Measurements from ENCODE around the gene OGDH.

The OGDH gene

GRCh38 chr7:44667190-44667589, 60.8 kb downstream of the OGDH start:
- Mint-ChIP-seq H3K27ac (peak overlapping the region; percentile 58), H3K36me3 (peaks cover 46% of the 10 kb centered on the region), H3K4me3 (no peak overlapping the region), H3K27me3 (no peaks in the 10 kb centered on the region), H3K4me1 (peaks cover 3% of the 10 kb centered on the region), H3K9me3 (peaks cover under 1% of the 10 kb centered on the region)
- CTCF ChIA-PET, result no interaction called here
- no peak for DNase-seq

GRCh38 chr7:44671069-44671468, 64.6 kb downstream of the OGDH start:
- Mint-ChIP-seq H3K4me1 (peaks cover 3% of the 10 kb centered on the region), H3K4me3 (no peak overlapping the region), H3K27ac (peak overlapping the region; percentile 50), H3K36me3 (peaks cover 51% of the 10 kb centered on the region), H3K9me3 (no peaks in the 10 kb centered on the region), H3K27me3 (no peaks in the 10 kb centered on the region)
- CTCF ChIA-PET, result no interaction called here
- no peak for DNase-seq

GRCh38 chr7:44673324-44673723, 66.9 kb downstream of the OGDH start:
- no peaks in the 10 kb centered on the region for H3K9me3 Mint-ChIP-seq
- H3K27me3 Mint-ChIP-seq, result no peaks in the 10 kb centered on the region
- peaks cover 56% of the 10 kb centered on the region for H3K36me3 Mint-ChIP-seq
- CTCF ChIA-PET, result no interaction called here
- H3K4me1 Mint-ChIP-seq, result no peaks in the 10 kb centered on the region
- no peak for DNase-seq
- H3K4me3 Mint-ChIP-seq, result no peak overlapping the region
- H3K27ac Mint-ChIP-seq, result no peak overlapping the region

GRCh38 chr7:44673771-44674170, 67.3 kb downstream of the OGDH start:
- Mint-ChIP-seq H3K27me3 (no peaks in the 10 kb centered on the region), H3K4me3 (no peak overlapping the region), H3K27ac (no peak overlapping the region), H3K4me1 (no peaks in the 10 kb centered on the region), H3K9me3 (no peaks in the 10 kb centered on the region), H3K36me3 (peaks cover 58% of the 10 kb centered on the region)
- DNase-seq, result no peak
- CTCF ChIA-PET, result no interaction called here

- Mint-ChIP-seq H3K27me3 (no peaks in the 10 kb centered on the region), H3K9me3 (no peaks in the 10 kb centered on the region), H3K36me3 (peaks cover 57% of the 10 kb centered on the region), H3K4me1 (no peaks in the 10 kb centered on the region), H3K4me3 (no peak overlapping the region), H3K27ac (no peak overlapping the region)
- no peak for DNase-seq
- CTCF ChIA-PET, result no interaction called here
Measured at GRCh38 chr7:44674381-44674780, 68.0 kb downstream of the OGDH start.

GRCh38 chr7:44676776-44677175, 70.3 kb downstream of the OGDH start:
- H3K4me1 Mint-ChIP-seq, result no peaks in the 10 kb centered on the region
- no peak for DNase-seq
- H3K27me3 Mint-ChIP-seq, result no peaks in the 10 kb centered on the region
- peak overlapping the region; percentile 35 for H3K27ac Mint-ChIP-seq
- CTCF ChIA-PET, result no interaction called here
- peaks cover 59% of the 10 kb centered on the region for H3K36me3 Mint-ChIP-seq
- no peaks in the 10 kb centered on the region for H3K9me3 Mint-ChIP-seq
- no peak overlapping the region for H3K4me3 Mint-ChIP-seq

GRCh38 chr7:44678101-44678470, 71.7 kb downstream of the OGDH start:
- CTCF ChIA-PET, result no interaction called here
- Mint-ChIP-seq H3K4me1 (no peaks in the 10 kb centered on the region), H3K27ac (no peak overlapping the region), H3K4me3 (no peak overlapping the region), H3K9me3 (no peaks in the 10 kb centered on the region), H3K27me3 (no peaks in the 10 kb centered on the region), H3K36me3 (peaks cover 60% of the 10 kb centered on the region)
- DNase-seq, result no peak

- no peak overlapping the region for H3K27ac Mint-ChIP-seq
- CTCF ChIA-PET, result no interaction called here
- peaks cover 60% of the 10 kb centered on the region for H3K36me3 Mint-ChIP-seq
- H3K9me3 Mint-ChIP-seq, result no peaks in the 10 kb centered on the region
- H3K4me1 Mint-ChIP-seq, result no peaks in the 10 kb centered on the region
- H3K27me3 Mint-ChIP-seq, result no peaks in the 10 kb centered on the region
- no peak for DNase-seq
- H3K4me3 Mint-ChIP-seq, result no peak overlapping the region
Measured at GRCh38 chr7:44678471-44679179, 72.2 kb downstream of the OGDH start.

- Mint-ChIP-seq H3K36me3 (peaks cover 52% of the 10 kb centered on the region), H3K27me3 (no peaks in the 10 kb centered on the region), H3K4me3 (no peak overlapping the region), H3K27ac (no peak overlapping the region), H3K4me1 (no peaks in the 10 kb centered on the region), H3K9me3 (no peaks in the 10 kb centered on the region)
- DNase-seq, result no peak
- CTCF ChIA-PET, result no interaction called here
Measured at GRCh38 chr7:44681645-44682044, 75.2 kb downstream of the OGDH start.

- CTCF ChIA-PET, result no interaction called here
- no peak overlapping the region for H3K27ac Mint-ChIP-seq
- no peaks in the 10 kb centered on the region for H3K9me3 Mint-ChIP-seq
- peaks cover 48% of the 10 kb centered on the region for H3K36me3 Mint-ChIP-seq
- H3K4me1 Mint-ChIP-seq, result no peaks in the 10 kb centered on the region
- H3K4me3 Mint-ChIP-seq, result no peak overlapping the region
- H3K27me3 Mint-ChIP-seq, result no peaks in the 10 kb centered on the region
- DNase-seq, result no peak
Measured at GRCh38 chr7:44685723-44686122, 79.3 kb downstream of the OGDH start.

- Mint-ChIP-seq H3K27ac (no peak overlapping the region), H3K36me3 (peaks cover 42% of the 10 kb centered on the region), H3K4me1 (peaks cover 2% of the 10 kb centered on the region), H3K27me3 (no peaks in the 10 kb centered on the region), H3K4me3 (no peak overlapping the region), H3K9me3 (no peaks in the 10 kb centered on the region)
- CTCF ChIA-PET, result interaction anchor here (0.9 kb wide), 1 partner anchor 124 kb away, joined by 3 read pairs; no protein-coding TSS in a partner anchor
- no peak for DNase-seq
Measured at GRCh38 chr7:44689427-44689826, 83.0 kb downstream of the OGDH start.

- CTCF ChIA-PET, result no interaction called here
- H3K27me3 Mint-ChIP-seq, result no peaks in the 10 kb centered on the region
Measured at GRCh38 chr7:44693641-44694313, 87.3 kb downstream of the OGDH start.

GRCh38 chr7:44694326-44694725, 87.9 kb downstream of the OGDH start:
- no peak for DNase-seq
- H3K4me1 Mint-ChIP-seq, result peaks cover 2% of the 10 kb centered on the region
- no peaks in the 10 kb centered on the region for H3K27me3 Mint-ChIP-seq
- peaks cover 2% of the 10 kb centered on the region for H3K9me3 Mint-ChIP-seq
- CTCF ChIA-PET, result no interaction called here
- H3K4me3 Mint-ChIP-seq, result no peak overlapping the region
- H3K36me3 Mint-ChIP-seq, result peaks cover 70% of the 10 kb centered on the region
- no peak overlapping the region for H3K27ac Mint-ChIP-seq

More at GRCh38 chr7:44693641-44694313, 87.3 kb downstream of the OGDH start:
- Mint-ChIP-seq H3K36me3 (peaks cover 65% of the 10 kb centered on the region), H3K4me1 (peaks cover 2% of the 10 kb centered on the region), H3K4me3 (no peak overlapping the region), H3K27ac (no peak overlapping the region), H3K9me3 (peaks cover 2% of the 10 kb centered on the region)
- no peak for DNase-seq

- no peaks in the 10 kb centered on the region for H3K27me3 Mint-ChIP-seq
- no peak for DNase-seq
- peak overlapping the region; percentile 67 for H3K27ac Mint-ChIP-seq
- H3K4me3 Mint-ChIP-seq, result no peak overlapping the region
- H3K36me3 Mint-ChIP-seq, result peaks cover 71% of the 10 kb centered on the region
- H3K9me3 Mint-ChIP-seq, result peaks cover 4% of the 10 kb centered on the region
- CTCF ChIA-PET, result no interaction called here
- H3K4me1 Mint-ChIP-seq, result peaks cover 2% of the 10 kb centered on the region
Measured at GRCh38 chr7:44694766-44695165, 88.3 kb downstream of the OGDH start.

GRCh38 chr7:44695756-44696155, 89.3 kb downstream of the OGDH start:
- Mint-ChIP-seq H3K4me1 (peaks cover 2% of the 10 kb centered on the region), H3K36me3 (peaks cover 75% of the 10 kb centered on the region), H3K27me3 (no peaks in the 10 kb centered on the region), H3K4me3 (no peak overlapping the region), H3K9me3 (peaks cover 4% of the 10 kb centered on the region), H3K27ac (no peak overlapping the region)
- DNase-seq, result no peak
- CTCF ChIA-PET, result no interaction called here

All from activated naive CD4-positive, alpha-beta T cell treated with anti-CD3 and anti-CD28 coated beads, Interleukin-2, amount 10 ng/mL, durations not matched to agents 7 days and 5 days (primary cell).